ENCODE measurements around the gene COL18A1.
"Not testable (repeated sequence)": the region's sequence is repeated elsewhere in the genome, so short reads cannot be mapped to it uniquely, and the experiment has no call there.

The COL18A1 gene

GRCh38 chr21:45557616-45558043, 152.7 kb downstream of the COL18A1 start:
- no peaks in the 10 kb centered on the region for H3K9me3 ChIP-seq (ENCODE audit: control insufficient read depth, insufficient read depth, low read length)
- no peak overlapping the region for H3K27ac ChIP-seq (ENCODE audit: low read depth, low read length)
- no peak overlapping the region for H3K9ac ChIP-seq (ENCODE audit: low read depth, low read length)
- no peak overlapping the region for H3K4me3 ChIP-seq (ENCODE audit: low read depth, low read length)
- H3K27me3 ChIP-seq (ENCODE audit: control insufficient read depth, insufficient read depth, low read length): peaks cover 4% of the 10 kb centered on the region
- H3K4me1 ChIP-seq (ENCODE audit: control insufficient read depth, insufficient read depth, low read length): no peaks in the 10 kb centered on the region
- no peaks in the 10 kb centered on the region for H3K36me3 ChIP-seq (ENCODE audit: control insufficient read depth, insufficient read depth, low read length)

GRCh38 chr21:45558044-45558721, 153.2 kb downstream of the COL18A1 start:
- Histone ChIP-seq H3K4me1 (ENCODE audit: control insufficient read depth, insufficient read depth, low read length) (no peaks in the 10 kb centered on the region), H3K4me3 (ENCODE audit: low read depth, low read length) (no peak overlapping the region), H3K9ac (ENCODE audit: low read depth, low read length) (no peak overlapping the region), H3K27me3 (ENCODE audit: control insufficient read depth, insufficient read depth, low read length) (peaks cover 8% of the 10 kb centered on the region), H3K9me3 (ENCODE audit: control insufficient read depth, insufficient read depth, low read length) (no peaks in the 10 kb centered on the region), H3K27ac (ENCODE audit: low read depth, low read length) (no peak overlapping the region), H3K36me3 (ENCODE audit: control insufficient read depth, insufficient read depth, low read length) (no peaks in the 10 kb centered on the region)

GRCh38 chr21:45559216-45560105, 154.5 kb downstream of the COL18A1 start:
- H3K4me1 ChIP-seq (ENCODE audit: control insufficient read depth, insufficient read depth, low read length): no peaks in the 10 kb centered on the region
- H3K36me3 ChIP-seq (ENCODE audit: control insufficient read depth, insufficient read depth, low read length): no peaks in the 10 kb centered on the region
- H3K27ac ChIP-seq (ENCODE audit: low read depth, low read length): no peak overlapping the region
- H3K9ac ChIP-seq (ENCODE audit: low read depth, low read length): no peak overlapping the region
- H3K27me3 ChIP-seq (ENCODE audit: control insufficient read depth, insufficient read depth, low read length): peaks cover 7% of the 10 kb centered on the region
- no peak overlapping the region for H3K4me3 ChIP-seq (ENCODE audit: low read depth, low read length)
- no peaks in the 10 kb centered on the region for H3K9me3 ChIP-seq (ENCODE audit: control insufficient read depth, insufficient read depth, low read length)

GRCh38 chr21:45560106-45561021, 155.4 kb downstream of the COL18A1 start:
- Histone ChIP-seq H3K36me3 (ENCODE audit: control insufficient read depth, insufficient read depth, low read length) (no peaks in the 10 kb centered on the region), H3K4me1 (ENCODE audit: control insufficient read depth, insufficient read depth, low read length) (no peaks in the 10 kb centered on the region), H3K27ac (ENCODE audit: low read depth, low read length) (no peak overlapping the region), H3K4me3 (ENCODE audit: low read depth, low read length) (no peak overlapping the region), H3K9me3 (ENCODE audit: control insufficient read depth, insufficient read depth, low read length) (no peaks in the 10 kb centered on the region), H3K27me3 (ENCODE audit: control insufficient read depth, insufficient read depth, low read length) (peaks cover 5% of the 10 kb centered on the region; the same call in 1 of the 2 replicates), H3K9ac (ENCODE audit: low read depth, low read length) (no peak overlapping the region)

- not testable (repeated sequence) for H3K27ac ChIP-seq (ENCODE audit: low read depth, low read length); H3K36me3 ChIP-seq (ENCODE audit: control insufficient read depth, insufficient read depth, low read length); H3K9ac ChIP-seq (ENCODE audit: low read depth, low read length); H3K27me3 ChIP-seq (ENCODE audit: control insufficient read depth, insufficient read depth, low read length); H3K4me3 ChIP-seq (ENCODE audit: low read depth, low read length); H3K4me1 ChIP-seq (ENCODE audit: control insufficient read depth, insufficient read depth, low read length); H3K9me3 ChIP-seq (ENCODE audit: control insufficient read depth, insufficient read depth, low read length)
These were observed 156.3 kb downstream of the COL18A1 start for GRCh38 chr21:45561241-45561640.

GRCh38 chr21:45562402-45562801, 157.4 kb downstream of the COL18A1 start:
- peaks cover 5% of the 10 kb centered on the region; the same call in 1 of the 2 replicates for H3K27me3 ChIP-seq (ENCODE audit: control insufficient read depth, insufficient read depth, low read length)

GRCh38 chr21:45562965-45563364, 158.0 kb downstream of the COL18A1 start:
- no peak overlapping the region for H3K4me3 ChIP-seq (ENCODE audit: low read depth, low read length)
- H3K27ac ChIP-seq (ENCODE audit: low read depth, low read length): no peak overlapping the region
- H3K9ac ChIP-seq (ENCODE audit: low read depth, low read length): no peak overlapping the region
- H3K27me3 ChIP-seq (ENCODE audit: control insufficient read depth, insufficient read depth, low read length): peaks cover 5% of the 10 kb centered on the region; the same call in 1 of the 2 replicates
- H3K4me1 ChIP-seq (ENCODE audit: control insufficient read depth, insufficient read depth, low read length): no peaks in the 10 kb centered on the region
- no peaks in the 10 kb centered on the region for H3K9me3 ChIP-seq (ENCODE audit: control insufficient read depth, insufficient read depth, low read length)
- no peaks in the 10 kb centered on the region for H3K36me3 ChIP-seq (ENCODE audit: control insufficient read depth, insufficient read depth, low read length)

More at GRCh38 chr21:45562402-45562801, 157.4 kb downstream of the COL18A1 start:
- Histone ChIP-seq H3K9me3 (ENCODE audit: control insufficient read depth, insufficient read depth, low read length) (no peaks in the 10 kb centered on the region), H3K9ac (ENCODE audit: low read depth, low read length) (no peak overlapping the region), H3K4me3 (ENCODE audit: low read depth, low read length) (no peak overlapping the region), H3K4me1 (ENCODE audit: control insufficient read depth, insufficient read depth, low read length) (no peaks in the 10 kb centered on the region), H3K36me3 (ENCODE audit: control insufficient read depth, insufficient read depth, low read length) (no peaks in the 10 kb centered on the region), H3K27ac (ENCODE audit: low read depth, low read length) (no peak overlapping the region)
